Endothelial cell of umbilical vein (primary cell): ENCODE measurements around the gene KRTAP10-6. TPM values are rescaled to one million over a fixed set of nuclear protein-coding genes. Genes with fewer than 3 reads are reported as not detected.

ENCODE experiments used
- BruUV-seq: library from RNA; stranded (reverse); fragments of 400-500 nt; replicated peaks from 2 replicates; lab custom pipeline; 2021; lab: Mats Ljungman, UMichigan
- CTCF ChIA-PET: fragments of 300-600, 350-600 bp; sonication (Branson Sonifier 250); formaldehyde crosslinking; loops from one replicate; lab custom pipeline; 2021; ENCODE audit warnings: antibody characterized with exemption, inconsistent platforms; lab: Charles Lee
- POLR2A ChIA-PET: fragments of 300-600, 350-600 bp; sonication (Branson Sonifier 250); formaldehyde crosslinking; loops from one replicate; lab custom pipeline; 2021; ENCODE audit warnings: antibody characterized with exemption, inconsistent platforms; lab: Charles Lee
- DNase-seq: peaks from one replicate; pipeline ENCODE4 v3.0.0-alpha.2; 2011; ENCODE audit warnings: low read depth, low spot score
- FAIRE-seq: peaks from 2 replicates; lab custom pipeline; 2011; peaks lifted over from hg19 to GRCh38; lab: Jason Lieb, UNC
- H2AFZ ChIP-seq: 2 replicates; pipeline ENCODE4 v1.6.0; 2012; ENCODE audit warnings: low read depth, low read length, control low read depth, inconsistent platforms
- H3K27ac ChIP-seq: 2 replicates; pipeline ENCODE4 v1.5.1; 2011; ENCODE audit warnings: low read depth, mild to moderate bottlenecking, control low read depth, low read length, moderate library complexity; ENCODE audit not compliant: insufficient read depth
- H3K27me3 ChIP-seq, 2 experiments: 2 replicates each; pipeline versions ENCODE4 v1.6.0 to v1.6.1; 2011; ENCODE audit warnings: low read length in 2 of 2, mixed read lengths in 1 of 2; ENCODE audit not compliant: control insufficient read depth in 2 of 2, insufficient read depth in 2 of 2
- H3K36me3 ChIP-seq, 2 experiments: 2 replicates in 1 of 2; 3 replicates in 1 of 2; pipeline ENCODE4 v1.5.1; 2011; ENCODE audit warnings: low read length in 2 of 2, mild to moderate bottlenecking in 1 of 2, moderate library complexity in 1 of 2; ENCODE audit not compliant: control insufficient read depth in 2 of 2, insufficient read depth in 2 of 2; ENCODE audit errors: extremely low read depth in 1 of 2
- H3K4me1 ChIP-seq: 3 replicates; pipeline ENCODE4 v1.5.1; 2011; ENCODE audit warnings: mild to moderate bottlenecking, low read length; ENCODE audit not compliant: control insufficient read depth, insufficient read depth; ENCODE audit errors: extremely low read depth
- H3K4me2 ChIP-seq: 2 replicates; pipeline ENCODE4 v1.6.1; 2011; ENCODE audit warnings: low read length, control low read depth, mixed read lengths; ENCODE audit not compliant: insufficient read depth
- H3K4me3 ChIP-seq, 3 experiments: fragments of 200-600 bp in 1 of 3; sonication (generic), shearing (Covaris generic) in 1 of 3; replicated peaks in 1 of 3; 2 replicates each; pipeline ENCODE4 v1.5.1; 2011 to 2016; ENCODE audit warnings: control low read depth in 3 of 3, low read length in 3 of 3, mild to moderate bottlenecking in 2 of 3, inconsistent platforms in 1 of 3, low read depth in 1 of 3, moderate library complexity in 1 of 3; ENCODE audit not compliant: insufficient read depth in 1 of 3
- H3K79me2 ChIP-seq: 2 replicates; pipeline ENCODE4 v1.6.0; 2012; ENCODE audit warnings: low read length, inconsistent platforms; ENCODE audit not compliant: control insufficient read depth, insufficient read depth
- H3K9ac ChIP-seq: replicated peaks from 2 replicates; pipeline ENCODE3; 2011; ENCODE audit warnings: low read length, control low read depth; ENCODE audit not compliant: insufficient read depth; ENCODE audit errors: extremely low read depth
- H3K9me1 ChIP-seq: replicated peaks from 3 replicates; pipeline ENCODE4 v1.6.0; 2011; ENCODE audit warnings: mild to moderate bottlenecking, low read length; ENCODE audit not compliant: control insufficient read depth, insufficient read depth; ENCODE audit errors: extremely low read depth
- H3K9me3 ChIP-seq: replicated peaks from 2 replicates; pipeline ENCODE4 v1.5.1; 2012; ENCODE audit warnings: low read length, inconsistent platforms; ENCODE audit not compliant: control insufficient read depth, insufficient read depth
- H4K20me1 ChIP-seq: replicated peaks from 2 replicates; pipeline ENCODE3; 2011; ENCODE audit warnings: mild to moderate bottlenecking, low read length; ENCODE audit not compliant: control insufficient read depth, insufficient read depth; ENCODE audit errors: extremely low read depth
- EZH2 ChIP-seq: IDR thresholded peaks from 2 replicates; pipeline ENCODE4 v1.6.1; 2012; ENCODE audit warnings: borderline replicate concordance, low read depth, mild to moderate bottlenecking, moderate library complexity, low read length, inconsistent platforms; ENCODE audit not compliant: severe bottlenecking
- FOS ChIP-seq: IDR thresholded peaks from 2 replicates; pipeline ENCODE4 v1.6.1; 2011; ENCODE audit warnings: mild to moderate bottlenecking, low read length, moderate library complexity, borderline replicate concordance; ENCODE audit not compliant: insufficient read depth
- GATA2 ChIP-seq: IDR thresholded peaks from 2 replicates; pipeline ENCODE4 v1.7.0; 2011; ENCODE audit warnings: low read depth, mild to moderate bottlenecking, moderate library complexity, mixed read lengths, low read length; ENCODE audit not compliant: insufficient read length, insufficient read depth
- JUN ChIP-seq: IDR thresholded peaks from 2 replicates; pipeline ENCODE4 v1.6.1; 2011; ENCODE audit warnings: borderline replicate concordance, low read depth; ENCODE audit not compliant: insufficient read length, insufficient read depth
- MAX ChIP-seq: IDR thresholded peaks from 2 replicates; pipeline ENCODE4 v1.6.1; 2011; ENCODE audit not compliant: insufficient read depth, insufficient read length
- MYC ChIP-seq: IDR thresholded peaks from one replicate; pipeline ENCODE4 v1.6.1; 2011; ENCODE audit warnings: mild to moderate bottlenecking, low read depth, low read length
- POLR2A ChIP-seq: IDR thresholded peaks from 2 replicates; pipeline ENCODE4 v1.6.1; 2012; ENCODE audit warnings: low read depth, mild to moderate bottlenecking, control low read depth, low read length
- POLR2AphosphoS5 ChIP-seq: IDR thresholded peaks from 2 replicates; pipeline ENCODE4 v1.6.1; 2012; ENCODE audit warnings: low read depth, mild to moderate bottlenecking, control low read depth, low read length, moderate library complexity; ENCODE audit not compliant: insufficient read depth
- dilution Hi-C: fragments of 300-500 bp; cut with MboI; formaldehyde crosslinking; loops from one replicate; pipeline ENCODE4 v1.15.0; 2019; ENCODE audit warnings: low sequenced_read_pairs; ENCODE audit not compliant: extremely low pct_ligation_motif_present
- intact Hi-C: fragments of 100-400 bp; cut with micrococcal nuclease; formaldehyde crosslinking; loops from one replicate; pipeline ENCODE4 v1.10.0; 2022
- polyA plus RNA-seq, 4 experiments: library from polyadenylated mRNA; depleted of rRNA in 3 of 4; stranded (reverse) in 3 of 4; unstranded in 1 of 4; fragments of >200 nt; gene quantifications; 2 replicates each; pipeline versions ENCODE4 v1.2.1 to v1.2.3, GENCODE V29; 2011 to 2012; ENCODE audit warnings: missing spikeins in 1 of 4
- total RNA-seq: library from RNA; stranded (reverse); gene quantifications from 2 replicates; pipeline ENCODE4 v1.2.3, GENCODE V29; 2021
- TF ChIP-seq, protein P1 (sequence below), 2 donors: IDR thresholded peaks; 1 replicate in 1 of 2; 2 replicates in 1 of 2; pipeline ENCODE4 v1.5.1; 2011; ENCODE audit warnings: low read length in 2 of 2, mild to moderate bottlenecking in 2 of 2, moderate library complexity in 2 of 2, control low read depth in 1 of 2, inconsistent platforms in 1 of 2, low read depth in 1 of 2; ENCODE audit not compliant: insufficient read depth in 1 of 2; ENCODE audit errors: extremely low read depth in 1 of 2

Gene KRTAP10-6
- total and polyA plus RNA-seq, 2 donors (not counting 3 experiments of a cell fraction or from before 2014, with no cell fraction given): not detected

DNA sequence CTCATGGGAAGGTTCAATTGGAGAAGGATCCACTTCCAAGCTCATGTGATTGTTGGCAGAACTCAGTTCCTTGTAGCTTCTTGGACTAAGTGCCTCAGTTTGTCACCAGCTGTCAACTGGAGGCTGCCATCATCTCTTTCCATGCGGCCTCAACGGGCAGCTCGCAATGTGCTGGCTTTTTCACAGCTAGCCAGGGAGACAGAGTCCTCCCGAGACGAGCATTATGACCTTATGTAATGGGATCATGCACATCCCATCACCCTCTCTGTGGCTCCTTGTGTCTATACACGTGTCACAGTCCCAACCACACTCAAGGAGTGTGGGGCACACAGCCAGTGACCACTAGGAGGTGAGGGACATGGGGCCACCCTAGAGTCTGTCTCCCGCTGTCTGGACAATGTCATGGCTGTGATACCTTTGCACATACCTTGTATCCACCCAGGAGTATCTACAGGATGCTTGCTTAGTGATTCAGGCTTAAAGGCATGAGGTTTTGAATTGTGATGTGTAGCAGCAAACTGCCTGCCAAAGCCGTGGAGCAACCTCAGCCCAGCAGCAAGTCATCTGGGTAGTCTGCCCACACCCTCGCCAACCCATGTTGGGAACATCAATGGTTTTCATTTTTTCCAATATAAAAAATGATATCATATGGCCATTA lies 3.9 kb upstream of the KRTAP10-6 start:
- ChIA-PET POLR2A (no interaction called here), CTCF (interaction anchor here (1.1 to 1.7 kb wide), 2 partner anchors 197 kb away, joined by 4 to 5 read pairs; no protein-coding TSS in a partner anchor)
- H2AFZ ChIP-seq: no peak overlapping the region
- no peak overlapping the region for H3K27ac ChIP-seq
- no peak overlapping the region for H3K9ac ChIP-seq
- no peaks in the 10 kb centered on the region for H3K79me2 ChIP-seq
- H3K9me1 ChIP-seq: no peaks in the 10 kb centered on the region
- intact Hi-C loops (no loop called here), dilution Hi-C loops (no loop called here)
- no peaks in the 10 kb centered on the region for H3K9me3 ChIP-seq
- H4K20me1 ChIP-seq: no peaks in the 10 kb centered on the region
- FAIRE-seq (no peak), DNase-seq (no peak)
- peaks cover 0 to 2% of the 10 kb centered on the region in 2 experiments for H3K27me3 ChIP-seq
- H3K4me2 ChIP-seq: no peak overlapping the region
- H3K4me1 ChIP-seq: no peaks in the 10 kb centered on the region
- no peaks in the 10 kb centered on the region for H3K36me3 ChIP-seq
- TF ChIP-seq MYC (no peak), FOS (no peak), JUN (no peak), EZH2 (no peak), MAX (no peak), GATA2 (no peak), POLR2AphosphoS5 (no peak), POLR2A (no peak)
- TF ChIP-seq, protein P1, sequence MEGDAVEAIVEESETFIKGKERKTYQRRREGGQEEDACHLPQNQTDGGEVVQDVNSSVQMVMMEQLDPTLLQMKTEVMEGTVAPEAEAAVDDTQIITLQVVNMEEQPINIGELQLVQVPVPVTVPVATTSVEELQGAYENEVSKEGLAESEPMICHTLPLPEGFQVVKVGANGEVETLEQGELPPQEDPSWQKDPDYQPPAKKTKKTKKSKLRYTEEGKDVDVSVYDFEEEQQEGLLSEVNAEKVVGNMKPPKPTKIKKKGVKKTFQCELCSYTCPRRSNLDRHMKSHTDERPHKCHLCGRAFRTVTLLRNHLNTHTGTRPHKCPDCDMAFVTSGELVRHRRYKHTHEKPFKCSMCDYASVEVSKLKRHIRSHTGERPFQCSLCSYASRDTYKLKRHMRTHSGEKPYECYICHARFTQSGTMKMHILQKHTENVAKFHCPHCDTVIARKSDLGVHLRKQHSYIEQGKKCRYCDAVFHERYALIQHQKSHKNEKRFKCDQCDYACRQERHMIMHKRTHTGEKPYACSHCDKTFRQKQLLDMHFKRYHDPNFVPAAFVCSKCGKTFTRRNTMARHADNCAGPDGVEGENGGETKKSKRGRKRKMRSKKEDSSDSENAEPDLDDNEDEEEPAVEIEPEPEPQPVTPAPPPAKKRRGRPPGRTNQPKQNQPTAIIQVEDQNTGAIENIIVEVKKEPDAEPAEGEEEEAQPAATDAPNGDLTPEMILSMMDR (IDR thresholded peaks at IDR 0.05; ENCODE audit: extremely low read depth in 1 of 2, insufficient read depth in 1 of 2, low read depth in 1 of 2, low read length in 2 of 2): no peak
- no peak overlapping the region for H3K4me3 ChIP-seq
- BruUV-seq: no TSS peak
